Measurements from ENCODE around the gene DNAH12. TPM values are rescaled to one million over a fixed set of nuclear protein-coding genes. Genes with fewer than 3 reads are reported as not detected.
"Not testable (repeated sequence)": the region's sequence is repeated elsewhere in the genome, so short reads cannot be mapped to it uniquely, and the experiment has no call there.

Gene DNAH12
- total RNA-seq, 4 donors from 2014 or later, result 0.02 to 0.04 TPM; not detected in 2

DNA sequence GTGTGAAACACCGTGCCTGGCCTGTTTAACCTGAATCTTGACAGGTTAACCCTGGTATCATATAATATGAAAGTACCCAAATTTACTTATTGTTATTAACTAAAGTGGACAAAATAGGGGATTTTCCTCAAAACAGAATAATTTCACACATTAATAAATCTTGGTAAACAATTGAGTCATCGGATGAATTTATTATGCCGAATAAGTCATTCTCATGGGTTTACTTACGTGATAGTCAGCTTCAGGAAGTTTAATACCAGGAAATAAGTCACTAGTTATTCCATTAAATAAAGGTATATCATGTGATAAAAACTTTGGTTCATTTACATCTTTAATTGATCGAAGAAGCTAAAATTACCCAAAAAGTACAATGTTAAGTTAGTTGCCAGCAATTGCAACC lies 99.7 kb downstream of the DNAH12 start:
- no peaks in the 10 kb centered on the region for H3K9me3 ChIP-seq
- H3K27me3 ChIP-seq, result no peaks in the 10 kb centered on the region
- no peak overlapping the region for H3K27ac ChIP-seq
- H3K4me1 ChIP-seq, result peaks cover 0 to 4% of the 10 kb centered on the region in 2 donors
- no peak for ATAC-seq
- intact Hi-C loops (cut with DNase I; ENCODE audit: low total_unique reads) (no loop called here), in situ Hi-C loops (cut with MboI; ENCODE audit: low sequenced_read_pairs in 4 of 4) (loop anchor here in 1 of 4 donors (25.0 kb wide), 1 partner anchor 282 kb away; the partner anchor contains the start of gene IL17RD)
- no peak for DNase-seq
- TF ChIP-seq, protein P1, sequence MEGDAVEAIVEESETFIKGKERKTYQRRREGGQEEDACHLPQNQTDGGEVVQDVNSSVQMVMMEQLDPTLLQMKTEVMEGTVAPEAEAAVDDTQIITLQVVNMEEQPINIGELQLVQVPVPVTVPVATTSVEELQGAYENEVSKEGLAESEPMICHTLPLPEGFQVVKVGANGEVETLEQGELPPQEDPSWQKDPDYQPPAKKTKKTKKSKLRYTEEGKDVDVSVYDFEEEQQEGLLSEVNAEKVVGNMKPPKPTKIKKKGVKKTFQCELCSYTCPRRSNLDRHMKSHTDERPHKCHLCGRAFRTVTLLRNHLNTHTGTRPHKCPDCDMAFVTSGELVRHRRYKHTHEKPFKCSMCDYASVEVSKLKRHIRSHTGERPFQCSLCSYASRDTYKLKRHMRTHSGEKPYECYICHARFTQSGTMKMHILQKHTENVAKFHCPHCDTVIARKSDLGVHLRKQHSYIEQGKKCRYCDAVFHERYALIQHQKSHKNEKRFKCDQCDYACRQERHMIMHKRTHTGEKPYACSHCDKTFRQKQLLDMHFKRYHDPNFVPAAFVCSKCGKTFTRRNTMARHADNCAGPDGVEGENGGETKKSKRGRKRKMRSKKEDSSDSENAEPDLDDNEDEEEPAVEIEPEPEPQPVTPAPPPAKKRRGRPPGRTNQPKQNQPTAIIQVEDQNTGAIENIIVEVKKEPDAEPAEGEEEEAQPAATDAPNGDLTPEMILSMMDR (IDR thresholded peaks at IDR 0.05 in 4 of 5, conservative IDR thresholded peaks at IDR 0.05 in 1 of 5), result no peak
- no peak for TF ChIP-seq POLR2A (IDR thresholded peaks at IDR 0.05)
- no peak overlapping the region for H3K4me3 ChIP-seq
- H3K36me3 ChIP-seq, result no peaks in the 10 kb centered on the region

DNA sequence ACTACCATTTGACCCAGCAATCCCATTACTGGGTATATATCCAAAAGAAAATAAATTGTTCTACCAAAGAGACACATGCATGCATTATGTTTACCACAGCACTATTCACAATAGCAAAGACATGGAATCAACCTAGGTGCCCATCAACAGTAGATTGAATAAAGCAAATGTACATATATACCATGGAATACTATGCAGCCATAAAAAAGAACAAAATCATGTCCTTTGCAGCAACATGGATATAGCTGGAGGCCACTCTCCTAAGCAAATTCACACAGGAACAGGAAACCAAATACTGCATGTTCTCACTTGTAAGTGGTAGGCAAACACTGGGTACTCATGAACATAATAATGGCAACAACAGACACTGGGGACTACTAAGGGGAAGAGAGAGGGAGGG lies 104.0 kb downstream of the DNAH12 start:
- H3K27ac ChIP-seq; H3K36me3 ChIP-seq; H3K9me3 ChIP-seq; ATAC-seq; intact Hi-C loops (cut with DNase I; ENCODE audit: low total_unique reads); H3K4me1 ChIP-seq; DNase-seq; H3K4me3 ChIP-seq; H3K27me3 ChIP-seq: not testable (repeated sequence)
- in situ Hi-C loops (cut with MboI; ENCODE audit: low sequenced_read_pairs in 4 of 4), result loop anchor here in 1 of 4 donors (25.0 kb wide), 1 partner anchor 278 kb away; the partner anchor contains the start of gene IL17RD

DNA sequence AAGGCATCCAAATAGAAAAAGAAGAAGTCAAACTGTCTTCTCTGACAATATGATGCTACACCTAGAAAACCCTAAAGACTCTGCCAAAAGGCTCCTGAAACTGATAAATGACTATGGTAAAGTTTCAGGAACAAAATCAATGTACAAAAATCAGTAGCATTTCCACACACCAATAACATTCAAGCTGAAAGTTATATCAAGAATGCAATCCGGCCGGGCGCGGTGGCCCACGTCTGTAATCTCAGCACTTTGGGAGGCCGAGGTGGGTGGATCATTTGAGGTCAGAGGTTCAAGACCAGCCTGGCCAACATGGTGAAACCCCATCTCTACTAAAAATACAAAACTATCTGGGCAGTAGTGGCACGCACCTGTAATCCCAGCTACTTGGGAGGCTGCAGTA lies 105.7 kb downstream of the DNAH12 start:
- intact Hi-C loops (cut with DNase I; ENCODE audit: low total_unique reads); ATAC-seq: not testable (repeated sequence)
- in situ Hi-C loops (cut with MboI; ENCODE audit: low sequenced_read_pairs in 4 of 4), result loop anchor here in 2 of 4 donors (10.0 to 25.0 kb wide), 2 partner anchors 264 to 276 kb away; partner anchors contain the start of gene IL17RD (in 1 of the 2)

DNA sequence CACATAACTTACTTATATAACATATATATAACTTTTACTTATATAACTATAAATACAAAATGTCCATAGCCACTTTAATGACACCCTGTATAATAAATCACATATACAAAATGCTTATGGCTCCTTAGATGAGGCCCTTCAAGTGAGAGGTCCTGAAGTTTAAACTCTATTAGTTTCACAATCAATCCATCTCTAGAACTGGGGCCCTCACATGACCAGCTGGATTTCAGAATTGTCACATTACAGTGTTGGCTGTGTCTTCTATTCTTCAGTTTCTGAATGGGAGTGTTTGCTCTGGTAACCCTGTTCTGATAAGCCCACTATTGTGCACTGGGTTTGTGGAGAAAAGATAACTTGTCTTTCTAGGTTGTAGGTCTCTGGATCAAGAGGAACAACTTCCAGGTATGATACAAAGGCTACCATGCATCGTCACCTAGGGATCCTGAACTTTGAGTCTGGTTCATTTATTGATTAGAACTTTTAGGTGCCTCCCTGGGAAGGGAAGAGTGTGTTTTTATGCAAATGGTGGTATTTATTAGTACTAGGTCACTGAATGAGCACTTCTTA lies 107.9 kb downstream of the DNAH12 start:
- DNase-seq, result no peak
- intact Hi-C loops (cut with DNase I; ENCODE audit: low total_unique reads) (no loop called here), in situ Hi-C loops (cut with MboI; ENCODE audit: low sequenced_read_pairs in 4 of 4) (loop anchor here in 2 of 4 donors (10.0 to 25.0 kb wide), 2 partner anchors 261 to 274 kb away; partner anchors contain the start of gene IL17RD (in 1 of the 2))
- Histone ChIP-seq H3K9me3 (no peaks in the 10 kb centered on the region), H3K36me3 (no peaks in the 10 kb centered on the region), H3K27ac (no peak overlapping the region), H3K4me3 (no peak overlapping the region), H3K27me3 (no peaks in the 10 kb centered on the region), H3K4me1 (no peaks in the 10 kb centered on the region)
- no peak for ATAC-seq
- TF ChIP-seq, protein P1 (IDR thresholded peaks at IDR 0.05 in 4 of 5, conservative IDR thresholded peaks at IDR 0.05 in 1 of 5), result no peak
- TF ChIP-seq POLR2A (IDR thresholded peaks at IDR 0.05), result no peak

More for the DNA sequence above, 105.7 kb downstream of the DNAH12 start:
- not testable (repeated sequence) for H3K27me3 ChIP-seq, DNase-seq, H3K9me3 ChIP-seq, H3K27ac ChIP-seq, H3K4me3 ChIP-seq, H3K4me1 ChIP-seq, H3K36me3 ChIP-seq

DNA sequence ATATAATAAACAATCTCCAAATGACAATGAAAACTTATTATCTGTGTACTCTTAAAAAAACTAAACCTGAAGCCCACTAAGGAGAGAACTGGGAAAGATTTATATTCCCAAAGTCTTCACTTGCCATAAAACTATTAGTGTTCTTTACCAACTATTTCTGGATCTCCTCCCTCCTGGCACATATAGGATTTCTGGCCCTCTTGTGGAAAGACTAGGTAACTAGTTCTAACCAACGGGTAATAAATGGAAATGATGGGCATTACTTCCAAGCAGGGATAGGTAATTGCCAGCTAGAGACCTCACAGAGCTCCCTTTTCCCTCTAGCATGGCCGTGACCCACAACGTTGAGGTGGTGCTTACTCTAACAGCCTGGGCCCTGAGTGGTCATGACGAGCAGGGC lies 110.1 kb downstream of the DNAH12 start:
- ATAC-seq (no peak), DNase-seq (no peak)
- in situ Hi-C loops (cut with MboI; ENCODE audit: low sequenced_read_pairs in 4 of 4) (loop anchor here in 2 of 4 donors (10.0 to 25.0 kb wide), 2 partner anchors 259 to 272 kb away; partner anchors contain the start of gene IL17RD (in 1 of the 2)), intact Hi-C loops (cut with DNase I; ENCODE audit: low total_unique reads) (loop anchor here (5.0 kb wide), 1 partner anchor 262 kb away; no protein-coding TSS in a partner anchor)
- TF ChIP-seq POLR2A (IDR thresholded peaks at IDR 0.05), result no peak
- TF ChIP-seq, protein P1 (IDR thresholded peaks at IDR 0.05 in 4 of 5, conservative IDR thresholded peaks at IDR 0.05 in 1 of 5), result peak in 3 of 5 experiments; percentile 36 to 49 (median 39)
- no peak overlapping the region for H3K27ac ChIP-seq
- no peaks in the 10 kb centered on the region for H3K9me3 ChIP-seq
- no peaks in the 10 kb centered on the region for H3K27me3 ChIP-seq
- H3K4me1 ChIP-seq, result no peaks in the 10 kb centered on the region
- H3K36me3 ChIP-seq, result no peaks in the 10 kb centered on the region
- no peak overlapping the region for H3K4me3 ChIP-seq
